Measurements from ENCODE around the gene TRMT11.

The TRMT11 gene

GRCh38 chr6:126064748-126065401 lies 78.5 kb downstream of the TRMT11 start:
- Histone ChIP-seq H3K4me3 (replicated peaks; ENCODE audit: insufficient read depth, low read length) (no peak overlapping the region), H3K27ac (replicated peaks) (no peak overlapping the region), H3K27me3 (ENCODE audit: insufficient read depth, poor library complexity, severe bottlenecking) (no peaks in the 10 kb centered on the region)
- TF ChIP-seq REST (IDR thresholded peaks at IDR 0.05; ENCODE audit: insufficient replicate concordance, low read depth) = no peak
- no peak for TF ChIP-seq POLR2AphosphoS5 (IDR thresholded peaks at IDR 0.05; ENCODE audit: low read depth)
- TF ChIP-seq SPI1 (IDR thresholded peaks at IDR 0.05; ENCODE audit: borderline replicate concordance, low read depth) = no peak
- no peak for TF ChIP-seq GABPA (IDR thresholded peaks at IDR 0.05; ENCODE audit: low read depth)
- no peak for TF ChIP-seq CTCF (IDR thresholded peaks at IDR 0.05; ENCODE audit: insufficient read depth, low read length)
- no peak for DNase-seq (ENCODE audit: low read depth in 1 of 2, low spot score in 1 of 2)

GRCh38 chr6:126066053-126067048 lies 80.0 kb downstream of the TRMT11 start:
- DNase-seq (ENCODE audit: low read depth in 1 of 2, low spot score in 1 of 2) = no peak
- no peak overlapping the region for H3K4me3 ChIP-seq (replicated peaks; ENCODE audit: insufficient read depth, low read length)
- no peaks in the 10 kb centered on the region for H3K27me3 ChIP-seq (ENCODE audit: insufficient read depth, poor library complexity, severe bottlenecking)
- H3K27ac ChIP-seq (replicated peaks) = no peak overlapping the region
- TF ChIP-seq POLR2AphosphoS5 (IDR thresholded peaks at IDR 0.05; ENCODE audit: low read depth) = no peak
- TF ChIP-seq SPI1 (IDR thresholded peaks at IDR 0.05; ENCODE audit: borderline replicate concordance, low read depth) = no peak
- TF ChIP-seq CTCF (IDR thresholded peaks at IDR 0.05; ENCODE audit: insufficient read depth, low read length) = no peak
- no peak for TF ChIP-seq GABPA (IDR thresholded peaks at IDR 0.05; ENCODE audit: low read depth)
- TF ChIP-seq REST (IDR thresholded peaks at IDR 0.05; ENCODE audit: insufficient replicate concordance, low read depth) = no peak

- Histone ChIP-seq H3K27ac (replicated peaks) (no peak overlapping the region), H3K27me3 (ENCODE audit: insufficient read depth, poor library complexity, severe bottlenecking) (no peaks in the 10 kb centered on the region), H3K4me3 (replicated peaks; ENCODE audit: insufficient read depth, low read length) (no peak overlapping the region)
- no peak for TF ChIP-seq CTCF (IDR thresholded peaks at IDR 0.05; ENCODE audit: insufficient read depth, low read length)
- no peak for TF ChIP-seq SPI1 (IDR thresholded peaks at IDR 0.05; ENCODE audit: borderline replicate concordance, low read depth)
- no peak for TF ChIP-seq POLR2AphosphoS5 (IDR thresholded peaks at IDR 0.05; ENCODE audit: low read depth)
- TF ChIP-seq REST (IDR thresholded peaks at IDR 0.05; ENCODE audit: insufficient replicate concordance, low read depth) = no peak
- no peak for TF ChIP-seq GABPA (IDR thresholded peaks at IDR 0.05; ENCODE audit: low read depth)
- DNase-seq (ENCODE audit: low read depth in 1 of 2, low spot score in 1 of 2) = no peak
These were observed 80.7 kb downstream of the TRMT11 start for GRCh38 chr6:126067073-126067472.
